HG03135 (cell line): Measurements from ENCODE around the gene GNAT1.
"Not testable (repeated sequence)": the region's sequence is repeated elsewhere in the genome, so short reads cannot be mapped to it uniquely, and the experiment has no call there.

Source experiments
- ATAC-seq: cut with Tn5 transposase; IDR thresholded peaks from one replicate; pipeline ENCODE4 v1.9.1; 2021; ENCODE audit warnings: mild to moderate bottlenecking, moderate library complexity; ENCODE audit not compliant: unreplicated experiment

Gene GNAT1

GRCh38 chr3:50217681-50218080, 26.3 kb downstream of the GNAT1 start:
- no peak for ATAC-seq

DNA sequence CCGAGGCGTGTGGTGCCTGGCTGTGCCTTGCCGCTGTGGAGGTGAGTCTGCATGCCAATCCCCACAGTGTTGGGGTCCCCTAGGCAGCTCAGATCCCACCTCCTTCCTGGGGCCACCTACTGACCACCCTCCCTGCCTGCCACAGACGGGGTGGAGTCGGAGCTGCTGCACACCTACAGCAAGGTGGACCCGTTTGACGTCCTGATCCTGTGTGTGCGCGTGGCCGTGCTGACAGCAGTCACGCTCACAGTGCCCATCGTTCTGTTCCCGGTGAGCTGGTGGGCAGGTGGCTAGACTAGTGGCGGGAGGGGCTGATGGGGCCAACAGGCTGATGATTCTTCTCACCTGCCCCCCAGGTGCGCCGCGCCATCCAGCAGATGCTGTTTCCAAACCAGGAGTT, 27.0 kb downstream of the GNAT1 start:
- ATAC-seq, result no peak

DNA sequence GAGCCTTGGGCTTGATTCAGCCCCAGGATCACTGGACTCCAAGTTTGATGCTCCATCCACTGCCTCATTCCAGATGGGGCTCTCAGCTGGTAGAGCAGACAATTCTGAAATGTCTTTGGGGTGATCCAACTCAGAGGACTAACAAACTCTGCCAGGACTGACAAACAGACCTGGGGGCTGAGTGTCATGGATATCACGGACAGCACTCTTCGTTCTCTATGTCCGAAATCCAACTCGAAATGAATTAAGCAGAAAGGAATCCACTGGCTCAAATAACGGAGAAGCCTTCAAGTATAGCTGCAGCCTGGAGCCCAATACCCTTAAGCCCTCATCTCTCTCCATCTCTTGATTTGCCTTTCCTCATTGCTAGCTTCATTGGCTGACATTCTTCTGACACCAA, 27.9 kb downstream of the GNAT1 start:
- ATAC-seq, result no peak

- ATAC-seq, result no peak
Measured at GRCh38 chr3:50220109-50220508, 28.7 kb downstream of the GNAT1 start.

GRCh38 chr3:50221051-50221410, 29.6 kb downstream of the GNAT1 start:
- no peak for ATAC-seq

- ATAC-seq, result no peak
Measured at GRCh38 chr3:50221411-50222168, 30.2 kb downstream of the GNAT1 start.

- ATAC-seq, result no peak
Measured at GRCh38 chr3:50222169-50222528, 30.7 kb downstream of the GNAT1 start.

GRCh38 chr3:50224639-50225038, 33.2 kb downstream of the GNAT1 start:
- ATAC-seq, result no peak

GRCh38 chr3:50226888-50227389, 35.5 kb downstream of the GNAT1 start:
- ATAC-seq, result peak; percentile 23

- peak; percentile 81 for ATAC-seq
Measured at GRCh38 chr3:50227390-50228183, 36.2 kb downstream of the GNAT1 start.

GRCh38 chr3:50228184-50228763, 36.9 kb downstream of the GNAT1 start:
- not testable (repeated sequence) for ATAC-seq

DNA sequence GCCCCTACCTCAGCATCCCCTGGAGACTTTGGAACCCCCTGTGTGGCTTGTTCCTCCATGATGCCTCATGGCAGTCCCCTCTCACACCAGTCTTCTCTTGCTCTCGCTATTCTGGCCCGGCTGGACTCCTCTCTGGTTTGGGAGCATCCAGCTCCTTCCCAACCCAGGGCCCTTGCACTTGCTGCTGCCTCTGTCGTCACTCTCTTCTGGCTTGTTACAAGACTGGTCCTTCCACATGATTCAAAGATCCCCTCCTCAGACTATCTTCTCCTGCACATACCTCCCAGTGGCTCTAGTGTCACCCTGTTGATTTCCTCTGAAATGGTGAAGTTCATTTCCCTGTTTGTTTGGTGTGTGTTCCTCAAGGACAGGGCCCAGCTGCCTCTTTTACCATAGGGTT, 38.1 kb downstream of the GNAT1 start:
- no peak for ATAC-seq

DNA sequence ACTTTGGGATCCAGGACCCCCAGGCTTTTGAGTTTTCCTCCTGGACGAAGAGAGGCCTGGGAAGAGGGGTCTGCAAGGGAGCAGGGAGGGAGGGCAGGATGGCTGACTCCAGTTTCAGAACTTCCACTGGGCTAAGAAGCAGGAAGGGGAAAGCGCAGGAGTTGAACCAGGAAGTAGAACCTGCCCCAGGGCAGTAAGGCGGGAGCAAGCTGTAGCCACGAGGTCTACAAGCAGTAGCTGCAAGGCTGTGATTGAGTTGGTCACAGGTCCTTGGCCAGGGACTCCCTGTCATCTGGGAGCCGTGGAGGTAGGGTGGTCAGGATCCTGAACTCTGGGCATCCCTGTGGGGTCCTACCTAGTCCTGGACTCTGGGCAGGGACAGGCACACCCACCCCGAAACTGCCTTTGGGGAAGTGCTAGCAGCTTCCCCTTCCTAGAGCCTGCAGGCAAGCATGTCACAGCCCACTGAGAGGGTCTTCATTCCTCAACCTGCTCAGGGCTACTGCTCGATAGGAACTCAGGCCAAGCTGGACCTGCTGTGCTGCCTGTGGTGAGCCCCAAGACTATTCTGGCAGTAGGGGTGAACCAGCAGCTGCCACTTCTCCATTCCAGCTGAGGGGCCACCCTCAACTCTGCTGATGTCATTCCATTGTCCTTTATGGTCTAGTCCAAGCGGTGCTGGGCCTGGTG, 38.8 kb downstream of the GNAT1 start:
- ATAC-seq, result no peak

GRCh38 chr3:50230794-50231125, 39.4 kb downstream of the GNAT1 start:
- ATAC-seq, result no peak

DNA sequence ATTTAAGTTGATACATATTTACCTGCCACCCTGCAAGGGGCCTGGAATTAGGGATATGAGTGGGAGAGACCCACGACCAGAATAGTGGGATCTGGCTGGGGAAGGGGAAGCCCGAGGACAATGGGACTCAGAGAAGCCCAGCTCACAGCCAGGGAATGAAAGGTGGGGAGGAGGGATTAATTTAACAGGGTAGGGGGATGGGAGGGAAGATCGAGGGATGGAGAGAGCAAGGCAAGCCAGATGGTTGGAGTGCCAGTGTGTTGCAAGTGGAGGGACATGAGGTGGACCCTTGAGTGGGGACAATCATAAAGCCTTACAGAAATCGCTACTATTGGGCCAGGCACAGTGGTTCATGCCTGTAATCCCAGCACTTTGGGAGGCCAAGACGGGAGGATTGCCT, 40.2 kb downstream of the GNAT1 start:
- no peak for ATAC-seq

DNA sequence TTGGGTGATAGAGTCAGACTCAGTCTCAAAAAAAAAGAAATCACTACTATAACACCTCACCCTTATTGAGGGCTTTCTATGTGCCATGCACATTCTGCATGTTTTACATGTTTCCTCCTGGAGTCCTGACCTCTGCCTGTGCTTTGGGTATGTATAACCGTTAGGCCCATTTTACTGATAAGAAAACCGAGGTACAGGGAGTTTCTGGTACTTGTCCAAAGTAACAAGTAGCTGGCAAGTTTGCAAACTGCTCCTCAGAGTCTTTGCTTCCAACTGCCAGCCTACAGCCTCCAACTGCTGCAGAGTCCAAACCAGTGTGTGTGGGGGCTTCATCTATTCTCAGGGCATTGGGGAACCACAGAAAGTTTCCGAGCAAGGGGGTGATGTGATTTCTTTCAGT, 40.9 kb downstream of the GNAT1 start:
- no peak for ATAC-seq

DNA sequence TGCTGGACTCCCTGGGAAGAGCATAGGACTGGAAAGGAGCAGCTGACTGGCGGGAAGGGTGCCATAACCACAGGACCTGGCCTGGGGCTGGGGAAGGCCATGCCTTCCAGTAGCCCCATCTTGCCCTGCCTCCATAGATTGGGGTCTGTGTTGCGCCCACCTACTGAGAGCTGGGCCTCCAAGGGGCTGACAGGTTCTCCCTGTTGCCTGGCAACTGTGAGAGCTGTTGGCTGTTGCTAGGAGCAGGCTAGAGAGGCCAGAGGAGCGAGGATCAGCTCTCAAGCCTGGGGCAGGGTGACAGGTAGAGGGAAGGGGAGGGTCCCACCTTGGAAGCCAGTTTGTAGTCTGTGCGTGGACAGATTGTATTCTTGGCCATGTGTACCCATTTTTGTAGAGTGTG, 41.8 kb downstream of the GNAT1 start:
- ATAC-seq, result no peak

DNA sequence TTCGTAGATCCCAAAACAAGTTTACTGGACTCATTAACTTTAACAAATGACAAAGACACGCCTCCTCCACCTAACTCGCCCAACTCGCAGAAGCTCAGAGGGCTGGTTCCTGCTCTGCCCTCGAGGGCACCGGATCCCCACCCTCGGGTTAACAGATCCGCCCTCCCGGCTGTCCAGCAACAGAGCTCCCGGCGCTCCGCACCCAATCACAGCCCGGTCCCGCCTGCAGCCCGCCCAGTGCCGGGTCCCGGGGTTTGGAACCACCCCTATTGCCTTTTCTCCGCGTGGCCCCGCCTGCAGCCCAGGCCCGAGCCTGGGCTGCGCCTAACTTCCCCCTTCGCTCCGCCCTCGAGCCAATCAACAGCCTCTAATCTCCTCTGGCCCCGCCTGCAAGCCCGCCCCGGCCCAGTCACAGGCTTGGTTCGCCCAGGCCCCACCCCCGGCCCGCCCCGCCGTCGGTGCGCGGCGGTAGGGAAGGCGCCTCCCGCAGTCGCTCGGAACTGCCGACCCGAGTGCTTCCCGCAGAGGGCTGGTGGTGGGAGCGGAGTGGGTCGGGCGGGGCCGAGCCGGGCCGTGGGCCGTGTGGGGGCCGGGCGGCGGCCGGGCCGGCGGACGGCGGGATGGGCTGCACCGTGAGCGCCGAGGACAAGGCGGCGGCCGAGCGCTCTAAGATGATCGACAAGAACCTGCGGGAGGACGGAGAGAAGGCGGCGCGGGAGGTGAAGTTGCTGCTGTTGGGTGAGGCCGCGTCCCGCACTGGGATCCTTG, 44.5 kb downstream of the GNAT1 start, which contains the start of gene GNAI2:
Gene GNAI2 (plus strand): TSS at position 489 of the 768 bp plus-strand sequence. CDS start 132 bp downstream, at position 621.
- peak; percentile 93 for ATAC-seq

GRCh38 chr3:50236484-50237132, 45.2 kb downstream of the GNAT1 start:
- ATAC-seq, result no peak

- ATAC-seq, result no peak
Measured at GRCh38 chr3:50237133-50237651, 45.8 kb downstream of the GNAT1 start.
